MCF 10A (cell line): ENCODE data around the gene CHGA. TPM values are rescaled to one million over a fixed set of nuclear protein-coding genes. Genes with fewer than 3 reads are reported as not detected.

Source experiments
- BruUV-seq: library from RNA; stranded (reverse); fragments of 400-500 nt; replicated peaks from 2 replicates; lab custom pipeline; 2021; lab: Mats Ljungman, UMichigan
- CTCF ChIA-PET: fragments of 300-600 bp; sonication (Branson Sonifier 250); formaldehyde crosslinking; extraction: SDS; loops from one replicate; lab custom pipeline; 2021; ENCODE audit warnings: antibody characterized with exemption, inconsistent platforms; lab: Yijun Ruan, JAX
- POLR2A ChIA-PET: fragments of 300-600, 350-650 bp; sonication (Branson Sonifier 250); formaldehyde crosslinking; extraction: SDS; loops from one replicate; lab custom pipeline; 2020; ENCODE audit warnings: antibody characterized with exemption, inconsistent platforms; lab: Yijun Ruan, JAX
- DNase-seq: peaks from one replicate; pipeline ENCODE4 v3.0.0-alpha.2; 2018; ENCODE audit not compliant: unreplicated experiment
- H3K27ac Mint-ChIP-seq: one replicate; pipeline ENCODE4 v1.8.0; 2022; ENCODE audit warnings: mild to moderate bottlenecking, low read depth, mixed read lengths; ENCODE audit not compliant: unreplicated experiment
- H3K27me3 Mint-ChIP-seq: one replicate; pipeline ENCODE4 v1.8.0; 2022; ENCODE audit warnings: mixed read lengths; ENCODE audit not compliant: insufficient read depth, unreplicated experiment
- H3K36me3 Mint-ChIP-seq: one replicate; pipeline ENCODE4 v1.8.0; 2022; ENCODE audit warnings: mild to moderate bottlenecking, moderate library complexity, mixed read lengths; ENCODE audit not compliant: insufficient read depth, unreplicated experiment
- H3K4me1 Mint-ChIP-seq: one replicate; pipeline ENCODE4 v1.8.0; 2022; ENCODE audit warnings: mixed read lengths; ENCODE audit not compliant: insufficient read depth, unreplicated experiment
- H3K4me3 Mint-ChIP-seq: one replicate; pipeline ENCODE4 v1.8.0; 2022; ENCODE audit warnings: mild to moderate bottlenecking, moderate library complexity, mixed read lengths; ENCODE audit not compliant: unreplicated experiment
- H3K9me3 Mint-ChIP-seq: one replicate; pipeline ENCODE4 v1.8.0; 2022; ENCODE audit warnings: mixed read lengths; ENCODE audit not compliant: unreplicated experiment
- intact Hi-C: fragments of 100-400 bp; cut with micrococcal nuclease; formaldehyde crosslinking; loops from 2 replicates; pipeline ENCODE4 v1.14.1; 2022
- total RNA-seq: library from RNA; stranded (reverse); gene quantifications from 2 replicates; pipeline ENCODE4 v1.2.3, GENCODE V29; 2022
- TF ChIP-seq, protein P1 (sequence below): fragments of 200-600 bp; IDR thresholded peaks from one replicate; pipeline ENCODE4 v1.8.0; 2022; ENCODE audit warnings: antibody characterized with exemption, mild to moderate bottlenecking; ENCODE audit not compliant: unreplicated experiment

CHGA gene
- total RNA-seq, 1 experiment from 2014 or later: 0.35 TPM

DNA sequence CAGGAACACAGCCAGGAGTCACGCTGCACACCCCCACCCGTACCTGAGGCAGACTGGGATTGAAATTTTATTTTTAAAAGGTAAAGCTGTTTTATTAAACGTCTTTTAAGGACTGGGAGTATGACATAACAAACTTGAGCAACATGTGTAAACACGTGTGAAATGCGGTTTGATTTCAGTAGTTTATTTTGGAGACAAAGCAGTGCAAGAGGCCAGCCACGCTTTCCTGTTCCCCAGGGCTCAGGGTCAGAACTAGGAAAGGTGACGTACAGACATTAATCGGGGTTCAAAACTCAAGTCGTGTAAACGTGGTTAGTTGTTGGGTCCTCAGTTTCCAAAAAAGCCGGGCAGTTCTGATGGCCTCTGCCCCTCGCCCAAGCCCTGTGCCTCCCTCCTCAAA, 16.7 kb downstream of the CHGA start:
- BruUV-seq: TSS peak; percentile 69
- Mint-ChIP-seq H3K27ac (no peak overlapping the region), H3K4me3 (no peak overlapping the region), H3K27me3 (no peaks in the 10 kb centered on the region), H3K4me1 (peaks cover 10% of the 10 kb centered on the region), H3K36me3 (peaks cover 36% of the 10 kb centered on the region), H3K9me3 (no peaks in the 10 kb centered on the region)
- CTCF ChIA-PET: interaction anchor here (0.6 to 1.4 kb wide), 2 partner anchors 12 to 26 kb away, joined by 5 read pairs; no protein-coding TSS in a partner anchor
- TF ChIP-seq, protein P1, sequence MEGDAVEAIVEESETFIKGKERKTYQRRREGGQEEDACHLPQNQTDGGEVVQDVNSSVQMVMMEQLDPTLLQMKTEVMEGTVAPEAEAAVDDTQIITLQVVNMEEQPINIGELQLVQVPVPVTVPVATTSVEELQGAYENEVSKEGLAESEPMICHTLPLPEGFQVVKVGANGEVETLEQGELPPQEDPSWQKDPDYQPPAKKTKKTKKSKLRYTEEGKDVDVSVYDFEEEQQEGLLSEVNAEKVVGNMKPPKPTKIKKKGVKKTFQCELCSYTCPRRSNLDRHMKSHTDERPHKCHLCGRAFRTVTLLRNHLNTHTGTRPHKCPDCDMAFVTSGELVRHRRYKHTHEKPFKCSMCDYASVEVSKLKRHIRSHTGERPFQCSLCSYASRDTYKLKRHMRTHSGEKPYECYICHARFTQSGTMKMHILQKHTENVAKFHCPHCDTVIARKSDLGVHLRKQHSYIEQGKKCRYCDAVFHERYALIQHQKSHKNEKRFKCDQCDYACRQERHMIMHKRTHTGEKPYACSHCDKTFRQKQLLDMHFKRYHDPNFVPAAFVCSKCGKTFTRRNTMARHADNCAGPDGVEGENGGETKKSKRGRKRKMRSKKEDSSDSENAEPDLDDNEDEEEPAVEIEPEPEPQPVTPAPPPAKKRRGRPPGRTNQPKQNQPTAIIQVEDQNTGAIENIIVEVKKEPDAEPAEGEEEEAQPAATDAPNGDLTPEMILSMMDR: no peak
- no peak for DNase-seq
- POLR2A ChIA-PET: no interaction called here
- intact Hi-C loops: no loop called here

DNA sequence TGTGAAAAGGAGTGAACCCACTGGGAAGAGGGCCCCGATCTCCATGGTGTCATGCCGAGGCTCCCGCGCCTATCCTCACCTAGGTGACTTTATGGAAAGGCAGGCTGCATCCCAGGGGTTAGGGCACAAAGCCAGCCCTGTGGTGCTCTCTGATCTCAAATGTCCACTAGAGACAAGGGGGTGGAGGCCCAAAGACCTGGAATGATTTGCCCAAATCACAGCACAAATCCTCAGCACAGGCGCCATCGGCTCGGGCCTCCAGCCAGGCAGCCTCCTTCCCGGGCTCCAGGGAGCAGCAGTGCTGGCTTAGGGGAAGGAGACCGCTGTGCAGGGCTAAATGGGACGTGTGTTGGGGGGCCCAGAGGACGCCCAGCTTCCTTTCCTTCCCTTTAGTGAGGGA, 17.6 kb downstream of the CHGA start:
- H3K27ac Mint-ChIP-seq: no peak overlapping the region
- H3K4me1 Mint-ChIP-seq: peaks cover 10% of the 10 kb centered on the region
- intact Hi-C loops: no loop called here
- ChIA-PET POLR2A (no interaction called here), CTCF (no interaction called here)
- TF ChIP-seq, protein P1: no peak
- DNase-seq: no peak
- no TSS peak for BruUV-seq
- no peaks in the 10 kb centered on the region for H3K27me3 Mint-ChIP-seq
- H3K36me3 Mint-ChIP-seq: peaks cover 37% of the 10 kb centered on the region
- H3K9me3 Mint-ChIP-seq: no peaks in the 10 kb centered on the region
- H3K4me3 Mint-ChIP-seq: no peak overlapping the region

DNA sequence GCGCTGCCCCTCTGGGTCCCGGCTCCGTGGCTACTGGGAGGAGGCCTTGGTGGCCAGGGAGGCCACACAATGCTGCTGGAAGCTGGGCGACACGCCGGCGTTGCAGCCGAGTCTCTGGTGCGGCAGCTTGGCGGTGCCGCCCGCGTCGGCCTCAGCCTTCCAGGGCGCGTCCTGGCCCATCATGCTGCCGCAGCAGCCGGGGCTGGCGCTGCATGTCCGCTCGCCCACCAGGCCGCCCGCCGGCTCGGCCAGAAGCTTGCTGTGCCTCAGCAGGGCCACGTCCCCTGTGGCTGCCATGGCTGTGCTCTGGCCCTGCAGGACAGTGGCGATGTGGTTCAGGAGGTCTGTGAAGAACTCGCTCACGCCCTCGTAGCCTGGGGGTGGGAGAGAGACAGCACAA, 18.6 kb downstream of the CHGA start:
- intact Hi-C loops: no loop called here
- no TSS peak for BruUV-seq
- no peak overlapping the region for H3K27ac Mint-ChIP-seq
- ChIA-PET POLR2A (no interaction called here), CTCF (no interaction called here)
- TF ChIP-seq, protein P1: no peak
- H3K36me3 Mint-ChIP-seq: peaks cover 38% of the 10 kb centered on the region
- H3K4me1 Mint-ChIP-seq: peaks cover 15% of the 10 kb centered on the region
- no peaks in the 10 kb centered on the region for H3K9me3 Mint-ChIP-seq
- no peaks in the 10 kb centered on the region for H3K27me3 Mint-ChIP-seq
- no peak overlapping the region for H3K4me3 Mint-ChIP-seq
- DNase-seq: no peak

DNA sequence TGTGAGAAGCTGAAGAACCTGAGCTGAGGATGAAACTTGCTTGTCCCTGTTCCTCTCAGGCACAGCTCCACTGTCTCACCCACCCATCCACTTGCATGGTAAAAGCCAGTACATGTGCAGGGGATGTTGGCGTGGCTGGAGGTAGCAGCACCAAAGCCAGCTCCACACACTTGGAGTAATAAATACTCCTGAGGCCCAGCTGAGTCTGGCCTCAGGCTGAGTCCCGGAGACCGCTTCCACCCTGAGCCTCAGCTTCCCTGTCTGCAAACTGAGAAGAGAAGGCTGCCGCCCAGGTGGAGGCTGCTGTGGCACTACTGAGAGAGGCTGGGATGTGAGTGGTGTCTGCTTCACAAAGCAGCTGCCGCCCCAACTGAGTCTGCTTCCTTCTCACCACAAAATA, 19.2 kb downstream of the CHGA start:
- Mint-ChIP-seq H3K27ac (no peak overlapping the region), H3K4me3 (no peak overlapping the region), H3K4me1 (peaks cover 17% of the 10 kb centered on the region), H3K36me3 (peaks cover 40% of the 10 kb centered on the region), H3K27me3 (no peaks in the 10 kb centered on the region), H3K9me3 (no peaks in the 10 kb centered on the region)
- TF ChIP-seq, protein P1: no peak
- CTCF ChIA-PET: interaction anchor here (0.5 kb wide), 1 partner anchor 238 kb away, joined by 6 read pairs; no protein-coding TSS in a partner anchor
- POLR2A ChIA-PET: no interaction called here
- BruUV-seq: no TSS peak
- no peak for DNase-seq
- intact Hi-C loops: no loop called here
